ENCODE data around the gene PACS2.

DNA sequence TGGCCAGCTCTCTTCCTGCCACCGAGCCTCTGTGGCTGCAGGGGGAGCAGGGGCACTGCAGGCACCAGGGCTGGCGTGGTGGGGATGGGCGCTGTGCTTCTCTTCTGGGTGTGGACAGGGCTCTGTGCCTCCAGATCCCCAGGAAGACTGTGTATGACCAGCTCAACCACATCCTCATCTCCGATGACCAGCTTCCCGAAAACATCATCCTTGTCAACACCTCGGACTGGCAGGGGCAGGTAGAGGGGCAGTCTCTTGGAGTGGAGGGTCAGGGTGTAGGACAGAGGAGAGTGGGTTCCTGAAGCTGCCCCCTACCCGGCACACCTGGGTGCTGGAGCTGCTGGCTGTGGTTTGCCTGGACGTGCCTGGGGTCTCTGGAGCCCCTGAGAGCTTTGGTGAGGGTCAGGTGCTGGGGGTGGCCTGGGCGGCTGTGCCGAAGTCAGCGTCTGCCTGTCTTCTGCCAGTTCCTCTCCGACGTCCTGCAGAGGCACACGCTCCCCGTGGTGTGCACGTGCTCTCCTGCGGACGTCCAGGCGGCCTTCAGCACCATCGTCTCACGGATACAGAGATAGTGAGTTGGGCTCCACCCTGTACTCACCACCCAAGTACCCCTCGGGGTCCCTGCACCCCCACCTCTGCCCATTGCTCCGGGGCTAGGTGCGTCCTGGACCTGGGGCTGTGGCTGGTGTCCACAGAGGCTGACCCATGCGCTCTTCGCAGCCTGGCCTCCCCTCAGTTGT lies 68.0 kb downstream of the PACS2 start:
- no peak for TF ChIP-seq POLR2AphosphoS5 (IDR thresholded peaks at IDR 0.05)
- TF ChIP-seq, protein P1, sequence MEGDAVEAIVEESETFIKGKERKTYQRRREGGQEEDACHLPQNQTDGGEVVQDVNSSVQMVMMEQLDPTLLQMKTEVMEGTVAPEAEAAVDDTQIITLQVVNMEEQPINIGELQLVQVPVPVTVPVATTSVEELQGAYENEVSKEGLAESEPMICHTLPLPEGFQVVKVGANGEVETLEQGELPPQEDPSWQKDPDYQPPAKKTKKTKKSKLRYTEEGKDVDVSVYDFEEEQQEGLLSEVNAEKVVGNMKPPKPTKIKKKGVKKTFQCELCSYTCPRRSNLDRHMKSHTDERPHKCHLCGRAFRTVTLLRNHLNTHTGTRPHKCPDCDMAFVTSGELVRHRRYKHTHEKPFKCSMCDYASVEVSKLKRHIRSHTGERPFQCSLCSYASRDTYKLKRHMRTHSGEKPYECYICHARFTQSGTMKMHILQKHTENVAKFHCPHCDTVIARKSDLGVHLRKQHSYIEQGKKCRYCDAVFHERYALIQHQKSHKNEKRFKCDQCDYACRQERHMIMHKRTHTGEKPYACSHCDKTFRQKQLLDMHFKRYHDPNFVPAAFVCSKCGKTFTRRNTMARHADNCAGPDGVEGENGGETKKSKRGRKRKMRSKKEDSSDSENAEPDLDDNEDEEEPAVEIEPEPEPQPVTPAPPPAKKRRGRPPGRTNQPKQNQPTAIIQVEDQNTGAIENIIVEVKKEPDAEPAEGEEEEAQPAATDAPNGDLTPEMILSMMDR (IDR thresholded peaks at IDR 0.05) = no peak
- no peak for TF ChIP-seq EP300 (IDR thresholded peaks at IDR 0.05)
- no peak for TF ChIP-seq POLR2A (IDR thresholded peaks at IDR 0.05)
